CD4-positive, alpha-beta T cell treated with Interleukin-1 beta for 1 hour (primary cell): Measurements from ENCODE around the gene CDC7.

Source experiments
- DNase-seq, 2 donors: peaks; one replicate each; pipeline ENCODE4 v3.0.0-alpha.2; 2020 to 2022

CDC7 gene

DNA sequence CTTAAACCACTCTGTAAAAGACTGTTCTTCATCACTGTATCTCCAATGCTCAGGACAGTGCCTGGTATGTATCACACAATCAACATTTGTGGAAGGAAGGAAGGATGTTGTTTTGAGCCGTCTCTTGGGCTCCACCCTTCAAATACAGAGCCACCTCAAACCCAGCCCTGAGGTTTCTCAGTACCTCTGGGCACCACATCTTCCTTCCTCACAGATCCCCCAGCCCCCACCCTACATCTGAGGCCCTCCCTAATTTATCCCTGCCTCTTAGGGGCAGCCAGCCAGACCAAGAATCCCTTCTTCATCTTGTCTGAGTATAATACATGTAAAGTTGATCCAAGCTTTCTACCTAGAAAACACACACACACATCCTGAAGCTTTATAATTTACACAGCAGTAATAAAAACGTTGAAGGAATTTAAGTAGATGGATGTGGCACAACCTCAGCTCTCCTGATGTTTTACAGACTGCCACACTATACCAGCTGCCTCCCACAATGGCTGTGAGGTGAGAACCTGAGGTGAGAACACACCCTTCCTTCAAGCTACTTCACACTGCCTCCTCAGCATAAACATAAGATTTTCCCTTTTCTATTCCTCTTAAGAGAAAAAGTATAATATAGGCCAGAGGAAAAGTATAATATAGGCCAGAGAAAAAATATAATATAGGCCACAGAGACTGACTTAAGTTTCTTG, 48.5 kb downstream of the CDC7 start:
- DNase-seq, result peak; percentile 29 to 53

DNA sequence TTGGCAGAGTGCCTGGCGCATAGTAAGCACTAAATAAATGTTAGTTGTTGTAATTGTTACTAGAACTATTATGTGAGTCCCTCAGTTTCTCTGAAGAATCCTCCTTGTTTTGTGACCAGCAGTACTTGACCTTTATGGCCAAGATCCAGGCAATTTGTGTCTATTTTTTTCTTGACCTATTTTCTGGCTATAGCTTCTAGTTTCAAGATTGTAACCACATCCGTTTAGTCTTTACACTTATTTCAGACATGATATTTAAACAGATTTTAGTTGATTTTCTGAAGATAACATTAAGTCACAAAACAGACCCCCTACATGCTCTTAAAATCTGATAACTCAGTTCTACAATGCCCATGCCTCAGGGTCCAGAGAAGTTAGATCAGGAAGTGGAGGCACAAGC, 50.3 kb downstream of the CDC7 start:
- DNase-seq, result peak in 1 of 2 donors; percentile 39

- DNase-seq, result no peak
These were observed 51.4 kb downstream of the CDC7 start for GRCh38 chr1:91552091-91552490.

- no peak for DNase-seq
These were observed 51.9 kb downstream of the CDC7 start for GRCh38 chr1:91552596-91552995.

DNA sequence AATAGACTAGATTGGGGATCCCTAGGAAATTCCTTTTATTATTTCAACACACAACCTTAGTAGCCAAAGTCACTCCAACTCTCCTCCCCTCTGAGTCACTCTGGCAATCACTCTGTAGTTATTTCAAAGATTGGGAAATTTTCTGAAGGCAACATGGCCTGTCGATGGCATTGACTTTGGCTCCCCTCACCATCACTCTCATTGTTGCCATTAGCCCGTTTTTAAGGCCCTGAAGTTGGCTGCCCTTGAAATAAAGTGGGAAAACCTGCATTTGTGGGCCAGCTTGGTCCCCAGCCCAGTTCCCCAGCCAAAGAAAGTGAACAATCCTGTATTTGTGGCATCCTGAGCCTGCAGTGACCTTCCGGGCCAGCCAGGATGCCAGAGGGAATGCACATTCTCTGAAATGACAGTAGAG, 52.5 kb downstream of the CDC7 start:
- no peak for DNase-seq

DNA sequence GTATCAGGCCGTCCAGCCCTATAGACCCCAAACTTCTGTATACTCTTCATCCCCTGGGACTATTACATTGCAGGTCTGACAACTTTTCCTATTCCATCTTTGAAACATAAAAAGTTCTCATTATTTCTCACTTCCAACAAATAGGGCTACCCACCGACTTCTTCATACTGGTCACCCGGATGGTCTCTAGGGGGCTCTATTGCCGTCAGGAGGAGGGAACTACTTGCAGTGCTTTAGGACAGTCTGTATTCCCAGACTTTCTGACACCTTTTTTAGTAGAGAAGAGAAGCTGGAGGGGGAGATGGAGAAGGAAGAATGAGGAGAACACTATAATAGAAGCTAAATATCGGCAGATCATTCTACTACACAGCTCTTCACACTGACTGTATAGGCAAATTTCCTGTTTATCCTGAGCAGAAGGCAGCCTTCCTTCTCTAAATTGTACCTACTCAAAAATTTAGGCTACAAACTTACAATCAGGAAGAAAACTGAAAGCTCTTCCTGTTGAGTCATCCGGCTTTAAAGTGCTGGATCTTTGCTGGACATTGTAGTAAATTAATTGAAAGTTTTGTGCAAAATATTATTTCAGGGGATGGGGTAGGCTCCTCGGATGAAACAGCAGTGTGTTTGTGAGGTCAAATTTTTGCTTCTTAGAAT, 54.6 kb downstream of the CDC7 start:
- DNase-seq, result no peak

GRCh38 chr1:91555821-91556531, 55.3 kb downstream of the CDC7 start:
- peak; percentile 66 to 79 for DNase-seq

GRCh38 chr1:91556556-91556955, 55.9 kb downstream of the CDC7 start:
- no peak for DNase-seq

DNA sequence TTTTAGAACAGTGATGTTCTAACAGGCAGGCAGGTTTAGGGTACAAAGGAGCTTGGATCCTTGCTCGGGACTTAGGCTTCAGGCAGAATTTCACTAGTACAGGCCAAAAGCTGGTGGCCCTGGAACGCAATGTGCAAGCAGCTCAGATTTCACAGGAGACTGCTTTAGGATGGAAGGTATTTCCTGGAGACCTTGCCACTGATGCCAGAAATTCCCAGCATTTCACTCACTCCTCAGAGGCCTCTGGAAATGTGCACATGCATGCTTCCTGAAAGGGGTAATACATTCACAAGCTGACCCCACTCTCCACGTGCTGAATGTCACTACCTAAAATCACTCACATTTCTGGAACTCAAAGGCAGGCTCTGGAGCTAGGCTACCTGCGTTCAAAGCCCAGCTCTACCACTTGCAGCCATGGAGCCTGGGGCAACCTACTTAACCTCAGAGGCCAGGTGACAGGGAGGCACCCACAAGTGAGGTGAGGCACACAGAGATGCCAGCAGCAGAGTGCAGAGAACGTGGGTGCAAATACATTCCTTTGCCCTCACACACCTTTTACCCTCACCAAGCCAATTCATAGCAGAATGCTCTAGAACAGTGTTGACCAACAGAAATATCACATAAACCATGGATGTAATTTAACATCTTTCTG, 56.5 kb downstream of the CDC7 start:
- no peak for DNase-seq

GRCh38 chr1:91557826-91558225, 57.2 kb downstream of the CDC7 start:
- no peak for DNase-seq

- DNase-seq, result no peak
These were observed 58.5 kb downstream of the CDC7 start for GRCh38 chr1:91559046-91559750.

DNA sequence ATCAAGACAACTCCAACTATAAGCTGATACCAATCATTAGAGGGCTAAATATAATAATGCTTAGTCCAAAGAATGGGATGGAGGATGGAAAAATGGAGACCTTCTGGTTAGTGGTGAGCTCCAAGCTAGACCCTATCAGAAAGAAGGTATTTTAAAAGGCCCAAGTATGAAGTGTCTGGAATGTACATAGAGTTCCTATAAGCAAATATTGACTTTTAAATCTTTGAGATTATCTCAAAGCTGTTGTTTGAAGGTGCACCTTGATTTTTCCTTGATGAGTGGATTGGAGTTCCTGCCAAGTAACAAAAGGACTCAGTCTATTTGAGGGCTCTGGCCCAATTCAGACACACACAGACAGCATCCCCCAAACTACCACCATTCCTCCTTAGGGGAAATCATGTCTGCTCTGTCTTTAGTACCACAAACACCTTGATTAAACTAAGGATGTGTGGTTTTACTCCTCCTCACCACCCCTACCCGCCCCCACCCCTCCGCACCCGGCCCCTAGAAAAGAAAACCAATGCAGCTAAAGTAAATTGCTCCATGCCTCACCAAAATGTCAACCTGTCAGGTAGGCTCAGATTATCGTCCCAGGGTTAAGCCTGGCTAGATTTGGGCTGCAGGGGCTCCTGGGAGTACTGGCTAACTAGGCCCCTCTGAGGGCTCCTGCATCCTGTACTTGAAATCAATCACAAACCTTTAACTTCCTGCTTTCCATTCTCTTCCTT, 59.4 kb downstream of the CDC7 start:
- no peak for DNase-seq

- DNase-seq, result no peak
These were observed 64.4 kb downstream of the CDC7 start for GRCh38 chr1:91564888-91565701.

GRCh38 chr1:91567583-91567982, 66.9 kb downstream of the CDC7 start:
- DNase-seq, result no peak

DNA sequence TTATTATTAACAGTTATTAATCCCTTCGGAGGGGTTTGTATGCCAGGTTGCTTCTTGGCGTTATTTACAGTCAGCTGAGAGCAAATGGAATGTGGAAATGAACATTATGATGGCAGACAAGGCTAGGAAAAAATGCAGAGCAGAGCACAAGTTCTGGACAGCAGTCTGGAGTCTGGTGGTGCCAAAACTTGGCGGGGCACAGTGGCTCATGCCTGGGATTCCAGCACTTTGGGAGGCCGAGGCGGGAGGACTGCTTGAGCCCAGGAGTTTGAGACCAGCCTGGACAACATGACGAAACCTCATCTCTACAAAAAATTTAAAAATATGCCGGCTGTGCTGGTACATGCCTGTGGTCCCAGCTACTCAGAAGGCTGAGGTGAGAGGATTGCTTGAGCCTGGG, 67.6 kb downstream of the CDC7 start:
- no peak for DNase-seq

- peak in 1 of 2 donors; percentile 44 for DNase-seq
These were observed 68.9 kb downstream of the CDC7 start for GRCh38 chr1:91569411-91570119.

DNA sequence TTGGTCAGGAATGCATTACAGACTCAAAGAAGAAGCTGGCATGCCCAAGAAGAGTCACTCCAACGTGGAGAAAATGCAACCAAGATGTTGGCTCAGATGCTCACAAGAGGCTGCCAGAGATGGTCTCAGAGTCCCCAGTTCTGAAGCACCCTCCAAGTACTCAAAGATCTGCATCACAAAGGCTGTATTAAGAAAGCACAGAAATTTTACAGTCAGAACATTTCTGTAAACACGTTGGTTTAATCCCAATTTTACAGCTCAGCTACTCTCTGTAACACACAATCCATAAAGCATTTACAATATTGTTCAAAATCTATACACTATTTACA, 69.4 kb downstream of the CDC7 start:
- DNase-seq, result no peak

- peak; percentile 20 to 64 for DNase-seq
These were observed 71.4 kb downstream of the CDC7 start for GRCh38 chr1:91572044-91572443.
